SU-DHL-6 (cell line): ENCODE measurements around the gene FBXO28.

ENCODE experiments used
- CTCF ChIP-seq: fragments of 200-600 bp; sonication (generic); IDR thresholded peaks from one replicate; pipeline ENCODE4 v1.5.1; 2017; ENCODE audit warnings: antibody characterized with exemption, mild to moderate bottlenecking, low read length, moderate library complexity; ENCODE audit not compliant: insufficient read depth, poor library complexity, severe bottlenecking
- EZH2phosphoT487 ChIP-seq: fragments of 200-600 bp; sonication (generic), shearing (Covaris generic); conservative IDR thresholded peaks from 2 replicates; pipeline ENCODE4 v1.6.1; 2018; ENCODE audit warnings: mild to moderate bottlenecking, antibody characterized with exemption, low read length, moderate library complexity, mixed read lengths

- TF ChIP-seq CTCF (peak; percentile 52), EZH2phosphoT487 (no peak)
These were observed 2.2 kb downstream of the FBXO28 start for GRCh38 chr1:224116131-224116530.
